HG02970 (cell line): ENCODE results near the gene RAP1GAP.
"Not testable (repeated sequence)": the region's sequence is repeated elsewhere in the genome, so short reads cannot be mapped to it uniquely, and the experiment has no call there.

ENCODE experiments used
- ATAC-seq: cut with Tn5 transposase; IDR thresholded peaks from one replicate; pipeline ENCODE4 v1.9.1; 2021; ENCODE audit warnings: mild to moderate bottlenecking, moderate library complexity, moderate number of reproducible peaks; ENCODE audit not compliant: unreplicated experiment, low FRiP score

Gene RAP1GAP

GRCh38 chr1:21575351-21575942 is 93.7 kb downstream of the RAP1GAP start:
- no peak for ATAC-seq

GRCh38 chr1:21574466-21575151 is 94.5 kb downstream of the RAP1GAP start:
- ATAC-seq = no peak

DNA sequence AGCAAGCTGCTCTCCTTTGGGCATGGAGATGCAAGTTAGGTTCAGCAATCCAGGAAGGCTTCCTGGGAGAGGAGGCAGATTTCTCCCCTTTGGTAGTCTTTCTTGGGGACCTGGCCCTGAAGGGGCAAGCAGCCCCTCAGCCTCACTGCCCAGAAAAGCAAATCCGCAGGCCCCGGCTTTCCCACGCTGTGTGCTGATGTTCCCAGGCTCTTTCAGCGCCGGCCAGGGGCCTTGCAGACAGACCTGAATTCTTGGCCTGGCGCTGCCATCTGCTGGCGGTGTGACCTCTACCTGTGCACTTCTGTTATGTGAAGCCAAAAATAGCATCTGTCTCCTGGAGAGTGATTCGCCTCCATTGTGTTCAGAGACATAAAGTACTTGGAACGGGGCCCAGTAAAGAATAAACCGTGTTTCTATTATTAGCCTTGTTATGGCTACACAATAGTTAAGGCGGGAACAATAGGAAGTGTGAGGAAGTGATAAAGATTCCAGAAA is 95.1 kb downstream of the RAP1GAP start:
- no peak for ATAC-seq

DNA sequence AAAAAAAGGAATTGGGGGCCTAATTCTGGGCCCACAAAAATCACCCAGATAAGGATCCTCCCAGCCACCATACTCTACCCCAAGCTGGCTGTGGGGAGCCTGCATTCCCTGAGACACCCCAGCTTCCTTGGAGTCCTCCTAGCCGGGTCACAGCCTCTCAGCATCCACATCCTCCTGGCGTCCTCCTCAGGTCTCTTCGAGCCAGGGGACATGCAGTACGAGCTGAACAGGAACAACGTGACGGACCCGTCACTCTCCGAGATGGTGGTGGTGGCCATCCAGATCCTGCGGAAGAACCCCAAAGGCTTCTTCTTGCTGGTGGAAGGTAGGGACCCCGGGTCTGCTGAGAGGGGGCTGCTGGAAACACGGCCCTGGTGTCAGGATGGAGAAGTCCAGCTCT is 95.7 kb downstream of the RAP1GAP start:
- ATAC-seq = no peak

- ATAC-seq = no peak
Measured at GRCh38 chr1:21572735-21573277, 96.4 kb downstream of the RAP1GAP start.

DNA sequence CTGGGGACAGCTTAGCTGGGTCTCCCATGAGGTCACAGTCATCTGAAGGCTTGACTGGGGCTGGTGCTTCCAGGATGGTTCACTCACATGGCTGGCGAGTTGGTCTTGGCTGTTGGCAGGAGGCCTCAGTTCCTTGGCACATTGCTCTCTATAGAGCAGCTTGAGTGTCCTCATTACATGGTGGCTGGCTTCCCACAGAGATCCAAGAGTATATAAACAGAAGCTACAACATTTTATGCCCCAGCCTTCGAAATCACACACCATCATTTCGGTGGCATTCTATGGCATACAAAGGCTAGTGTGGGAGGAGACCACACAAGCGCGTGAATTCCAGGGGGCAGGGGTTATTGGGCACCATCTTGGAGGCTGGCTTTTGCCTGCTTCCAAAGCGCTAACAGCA is 96.9 kb downstream of the RAP1GAP start:
- no peak for ATAC-seq

DNA sequence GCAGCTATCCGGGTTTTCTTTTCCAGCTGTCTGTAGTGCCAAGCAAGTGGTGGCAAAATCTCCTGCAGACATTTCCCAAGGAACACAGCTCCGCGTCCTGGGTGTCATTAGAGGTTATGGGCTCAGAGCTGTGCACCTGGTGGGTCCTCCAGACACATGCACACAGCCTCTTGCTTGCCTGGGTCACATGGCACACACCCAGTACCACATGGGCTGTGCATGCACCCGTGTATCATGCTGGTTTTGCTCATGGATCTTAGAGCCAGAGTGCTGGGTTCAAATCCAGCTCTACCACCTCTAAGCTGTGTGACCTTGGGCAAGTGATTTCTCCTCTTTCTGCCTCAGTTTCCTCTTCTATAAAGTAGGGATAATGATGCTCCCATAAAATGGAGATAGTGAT is 98.3 kb downstream of the RAP1GAP start:
- no peak for ATAC-seq

DNA sequence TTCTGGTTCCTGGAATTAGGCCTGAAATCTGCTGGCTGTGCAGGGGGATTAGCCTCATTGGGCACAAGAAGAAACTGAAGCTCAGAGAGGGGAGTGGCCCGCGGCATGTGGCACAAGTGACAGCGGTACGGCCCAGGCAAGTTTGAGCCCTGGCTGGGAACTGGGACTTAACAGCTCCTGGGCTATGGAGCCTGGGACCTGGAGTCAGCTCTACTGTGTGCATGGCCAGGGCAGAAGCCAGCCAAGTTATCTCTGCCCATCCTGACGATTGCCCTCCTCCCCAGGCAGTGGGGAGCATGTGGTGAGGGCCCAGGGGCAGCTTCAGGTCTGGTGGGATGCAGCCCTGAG is 98.7 kb downstream of the RAP1GAP start:
- no peak for ATAC-seq

DNA sequence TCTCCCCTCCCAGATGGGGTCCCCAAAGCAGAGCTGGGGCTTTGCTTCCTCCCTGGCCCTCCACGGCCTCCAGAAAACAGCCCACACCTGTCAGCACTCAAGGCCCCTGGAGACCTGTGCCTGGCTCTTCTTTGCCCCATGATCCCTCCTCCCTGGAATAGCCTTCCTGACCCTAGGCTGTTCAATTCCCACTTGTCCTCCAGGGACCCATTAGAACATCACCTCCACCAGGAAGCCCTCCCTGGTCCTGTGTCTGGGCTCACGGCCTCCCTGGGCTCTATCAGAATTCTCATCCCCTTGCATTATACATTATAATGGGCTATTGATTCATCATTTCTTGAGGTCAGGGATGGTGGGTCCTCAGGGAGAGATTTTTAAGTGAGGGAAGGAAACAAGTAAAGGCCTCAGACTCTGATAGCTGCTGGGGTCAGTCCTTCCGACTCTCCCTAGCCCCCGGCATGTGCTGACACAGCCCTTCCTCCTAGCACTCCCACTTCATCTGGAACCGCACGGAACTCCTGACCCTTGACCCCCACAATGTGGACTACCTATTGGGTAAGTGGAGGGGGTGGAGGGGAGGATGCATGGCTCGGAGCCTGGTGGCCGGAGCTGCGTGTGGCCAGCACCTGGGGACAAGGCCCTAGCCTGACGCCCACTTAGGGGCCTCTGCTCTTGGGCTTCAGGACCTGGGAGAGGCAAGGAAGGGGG is 99.2 kb downstream of the RAP1GAP start:
- no peak for ATAC-seq

DNA sequence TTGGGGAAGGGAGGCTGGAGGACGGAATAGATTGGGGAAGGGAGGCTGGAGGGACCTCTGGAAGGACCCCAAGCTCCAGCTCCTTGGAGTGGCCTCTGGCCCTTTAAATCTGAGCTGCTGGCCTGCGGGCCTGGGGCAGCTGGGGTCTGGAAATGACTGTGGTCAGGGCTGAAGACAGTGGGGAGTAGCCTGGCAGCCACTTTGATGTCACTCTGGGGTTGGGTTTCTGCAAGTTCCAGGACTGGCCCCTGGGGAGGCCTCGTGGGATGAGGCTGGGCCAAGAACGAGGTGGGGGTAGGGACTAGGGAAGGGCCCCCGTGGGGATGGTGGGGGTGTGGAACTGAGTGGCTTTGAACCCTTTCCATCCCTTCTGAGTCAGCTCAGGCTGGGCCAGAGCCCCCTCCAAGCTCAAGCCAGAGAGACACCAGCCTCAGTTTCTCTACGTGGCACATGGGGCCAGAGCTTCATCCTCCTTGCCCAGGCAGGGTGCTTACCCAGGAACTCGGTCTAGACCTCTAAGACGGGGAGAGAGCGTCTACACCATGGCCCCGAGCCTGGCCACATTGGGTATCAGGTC is 100.3 kb downstream of the RAP1GAP start:
- ATAC-seq = no peak

DNA sequence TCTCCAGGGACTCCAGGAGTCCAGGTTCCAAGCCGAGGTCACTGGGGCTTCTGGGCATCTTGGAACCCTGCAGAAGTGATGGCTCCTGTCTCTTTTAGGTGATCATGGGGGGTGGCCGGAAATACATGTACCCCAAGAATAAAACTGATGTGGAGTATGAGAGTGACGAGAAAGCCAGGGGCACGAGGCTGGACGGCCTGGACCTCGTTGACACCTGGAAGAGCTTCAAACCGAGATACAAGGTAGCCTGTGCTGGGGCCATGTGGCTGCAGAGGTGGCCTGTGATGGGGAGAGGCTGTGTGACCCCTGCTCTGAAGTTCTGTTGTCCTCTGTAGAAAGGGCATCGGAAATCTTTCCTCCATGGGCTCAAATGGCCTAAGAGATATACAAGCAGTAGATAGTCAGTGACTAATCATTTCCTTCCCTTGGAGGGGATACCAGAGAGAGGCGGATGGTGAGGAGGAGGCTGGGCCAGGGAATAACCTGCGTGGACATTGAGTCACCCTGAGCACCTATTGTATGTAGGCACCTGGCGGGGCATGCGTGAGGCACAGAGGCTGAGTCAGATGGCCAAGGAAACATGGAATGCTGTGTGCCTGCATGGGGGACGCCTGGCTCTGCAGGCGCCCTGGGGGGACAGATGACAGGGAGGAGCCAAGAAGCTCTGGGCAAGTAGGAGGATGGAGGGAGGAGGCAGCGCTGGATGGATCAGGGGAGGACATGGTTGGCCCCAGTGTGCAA is 101.0 kb downstream of the RAP1GAP start:
- no peak for ATAC-seq

DNA sequence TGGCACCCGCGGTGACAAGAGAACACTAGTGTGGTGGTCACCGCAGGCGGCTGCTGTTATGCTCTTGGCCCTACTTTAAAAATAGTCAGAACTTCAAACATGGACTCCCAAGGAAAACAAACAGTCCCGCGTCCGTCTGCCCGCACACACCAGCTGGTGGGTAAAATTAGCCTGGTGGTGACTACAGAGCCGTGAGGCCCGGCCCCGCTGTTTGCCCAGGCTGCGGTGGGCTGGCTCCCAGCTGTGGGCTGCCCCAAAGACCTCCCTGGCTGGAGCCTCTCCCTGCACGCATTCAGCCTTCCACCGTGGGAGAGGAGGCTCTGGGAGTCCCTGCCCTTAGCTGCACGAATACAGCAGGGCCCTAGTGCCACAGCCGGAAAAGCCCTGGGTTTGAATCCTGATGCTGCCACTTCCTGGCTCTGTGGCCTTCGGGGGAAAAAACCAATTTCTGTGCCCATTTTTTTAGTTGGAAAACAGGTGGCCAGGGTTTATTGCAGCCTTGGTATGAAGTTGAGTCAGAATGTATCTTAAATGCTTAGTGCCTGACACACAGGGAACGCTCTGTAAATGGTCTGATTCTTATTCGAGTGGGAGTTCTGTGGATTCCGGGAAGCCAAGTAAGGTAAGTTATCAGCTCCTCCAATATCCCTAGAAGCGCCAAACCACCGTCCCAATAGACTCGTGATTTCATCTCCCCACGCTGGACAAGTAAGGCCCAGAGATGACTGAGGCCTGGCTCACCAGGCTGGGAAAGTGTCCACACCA is 101.7 kb downstream of the RAP1GAP start:
- ATAC-seq = no peak

DNA sequence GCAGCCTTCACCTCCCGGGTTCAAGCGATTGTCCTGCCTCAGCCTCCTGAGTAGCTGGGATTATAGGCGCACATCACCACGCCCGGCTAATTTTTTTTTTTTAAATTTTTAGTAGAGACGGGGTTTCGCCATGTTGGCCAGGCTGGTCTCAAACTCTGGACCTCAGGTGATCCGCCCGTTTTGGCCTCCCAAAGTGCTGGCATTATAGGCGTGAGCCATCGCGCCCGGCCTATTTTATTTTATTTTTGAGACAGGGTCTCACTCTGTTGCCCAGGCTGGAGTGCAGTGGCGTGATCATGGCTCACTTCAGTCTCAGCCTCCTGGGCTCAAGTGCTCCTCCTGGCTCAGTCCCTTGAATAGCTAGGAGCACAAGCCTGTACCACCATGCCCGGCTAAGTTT is 102.8 kb downstream of the RAP1GAP start:
- not testable (repeated sequence) for ATAC-seq

DNA sequence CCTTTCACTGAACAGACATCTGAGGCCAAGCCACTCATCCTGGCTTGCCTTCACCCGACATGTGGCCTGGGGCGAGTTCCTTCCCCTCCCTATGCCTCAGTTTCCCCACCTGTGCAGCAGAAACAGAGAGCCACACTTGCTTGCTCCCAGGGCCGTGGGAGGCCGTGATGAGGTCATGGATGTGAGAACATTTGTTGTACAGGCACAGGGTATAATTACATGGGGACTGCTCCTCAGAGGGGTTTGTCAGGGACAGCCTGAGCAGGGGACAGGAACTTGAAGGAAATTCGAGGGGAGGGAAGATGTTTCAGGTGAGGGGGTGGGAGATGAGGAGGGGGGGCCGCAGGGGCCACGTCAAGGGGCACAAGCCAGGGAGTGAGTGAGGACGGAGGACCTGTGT is 103.9 kb downstream of the RAP1GAP start:
- ATAC-seq = no peak

- no peak for ATAC-seq
Measured at GRCh38 chr1:21564521-21565095, 104.5 kb downstream of the RAP1GAP start.

- ATAC-seq = no peak
Measured at GRCh38 chr1:21563971-21564370, 105.2 kb downstream of the RAP1GAP start.

- ATAC-seq = no peak
Measured at GRCh38 chr1:21562896-21563295, 106.3 kb downstream of the RAP1GAP start.

GRCh38 chr1:21560916-21561638 is 108.1 kb downstream of the RAP1GAP start:
- ATAC-seq = no peak
